HAP-1 (cell line): ENCODE results near the gene ZNF618.

Source experiments
- DNase-seq, 2 experiments: peaks; one replicate each; pipeline ENCODE4 v3.0.0-alpha.2; 2016 to 2020; ENCODE audit warnings: low spot score in 2 of 2
- H3K27me3 ChIP-seq: fragments of 250-450 bp; sonication (Bioruptor Pico); 2 replicates; pipeline ENCODE4 v1.5.1; 2020; ENCODE audit warnings: low read depth, mild to moderate bottlenecking, moderate library complexity
- H3K36me3 ChIP-seq: fragments of 250-450 bp; sonication (Bioruptor Pico); replicated peaks from 2 replicates; pipeline ENCODE4 v1.5.1; 2020; ENCODE audit warnings: mild to moderate bottlenecking
- H3K4me1 ChIP-seq: fragments of 250-450 bp; sonication (Bioruptor Pico); 2 replicates; pipeline ENCODE4 v1.5.1; 2020; ENCODE audit warnings: mild to moderate bottlenecking
- H3K4me3 ChIP-seq: fragments of 250-450 bp; sonication (Bioruptor Pico); 2 replicates; pipeline ENCODE4 v1.5.1; 2020; ENCODE audit warnings: mild to moderate bottlenecking, moderate library complexity
- H3K9me3 ChIP-seq: fragments of 250-450 bp; sonication (Bioruptor Pico); 2 replicates; pipeline ENCODE4 v1.5.1; 2020; ENCODE audit warnings: mild to moderate bottlenecking, moderate library complexity
- in situ Hi-C: fragments of 300-500 bp; cut with MboI; formaldehyde crosslinking; loops from 3 replicates; pipeline ENCODE4 v1.14.3; 2020; ENCODE audit warnings: low sequenced_read_pairs, inconsistent platforms, mixed read lengths

ZNF618 gene

GRCh38 chr9:113935677-113936380 lies 59.7 kb downstream of the ZNF618 start:
- DNase-seq: no peak
- H3K4me3 ChIP-seq: no peak overlapping the region
- H3K9me3 ChIP-seq: no peaks in the 10 kb centered on the region
- peaks cover 25% of the 10 kb centered on the region for H3K4me1 ChIP-seq
- H3K27me3 ChIP-seq: no peaks in the 10 kb centered on the region
- H3K36me3 ChIP-seq: no peaks in the 10 kb centered on the region
- in situ Hi-C loops: no loop called here

GRCh38 chr9:113940077-113940476 lies 64.0 kb downstream of the ZNF618 start:
- peaks cover 39% of the 10 kb centered on the region for H3K4me1 ChIP-seq
- in situ Hi-C loops: no loop called here
- H3K4me3 ChIP-seq: no peak overlapping the region
- no peaks in the 10 kb centered on the region for H3K36me3 ChIP-seq
- no peaks in the 10 kb centered on the region for H3K9me3 ChIP-seq
- H3K27me3 ChIP-seq: no peaks in the 10 kb centered on the region
- DNase-seq: peak in 1 of 2 experiments; percentile 54

- DNase-seq: no peak
- in situ Hi-C loops: no loop called here
- no peaks in the 10 kb centered on the region for H3K9me3 ChIP-seq
- H3K4me3 ChIP-seq: no peak overlapping the region
- peaks cover 39% of the 10 kb centered on the region for H3K4me1 ChIP-seq
- no peaks in the 10 kb centered on the region for H3K27me3 ChIP-seq
- H3K36me3 ChIP-seq: no peaks in the 10 kb centered on the region
Measured at GRCh38 chr9:113941056-113941455, 64.9 kb downstream of the ZNF618 start.

GRCh38 chr9:113941526-113941925 lies 65.4 kb downstream of the ZNF618 start:
- Histone ChIP-seq H3K27me3 (no peaks in the 10 kb centered on the region), H3K36me3 (no peaks in the 10 kb centered on the region), H3K9me3 (no peaks in the 10 kb centered on the region), H3K4me3 (no peak overlapping the region), H3K4me1 (peaks cover 39% of the 10 kb centered on the region)
- in situ Hi-C loops: no loop called here
- DNase-seq: peak; percentile 50 to 78

GRCh38 chr9:113943112-113944009 lies 67.3 kb downstream of the ZNF618 start:
- Histone ChIP-seq H3K4me1 (peaks cover 35% of the 10 kb centered on the region), H3K9me3 (no peaks in the 10 kb centered on the region), H3K4me3 (no peak overlapping the region), H3K27me3 (no peaks in the 10 kb centered on the region), H3K36me3 (no peaks in the 10 kb centered on the region)
- DNase-seq: no peak
- in situ Hi-C loops: no loop called here

GRCh38 chr9:113945784-113946183 lies 69.7 kb downstream of the ZNF618 start:
- no peak overlapping the region for H3K4me3 ChIP-seq
- no peaks in the 10 kb centered on the region for H3K9me3 ChIP-seq
- in situ Hi-C loops: no loop called here
- H3K4me1 ChIP-seq: peaks cover 21% of the 10 kb centered on the region
- peak in 1 of 2 experiments; percentile 42 for DNase-seq
- no peaks in the 10 kb centered on the region for H3K36me3 ChIP-seq
- H3K27me3 ChIP-seq: no peaks in the 10 kb centered on the region

- H3K9me3 ChIP-seq: no peaks in the 10 kb centered on the region
- H3K27me3 ChIP-seq: no peaks in the 10 kb centered on the region
- H3K4me1 ChIP-seq: peaks cover 13% of the 10 kb centered on the region
- DNase-seq: no peak
- in situ Hi-C loops: no loop called here
- H3K36me3 ChIP-seq: no peaks in the 10 kb centered on the region
- no peak overlapping the region for H3K4me3 ChIP-seq
Measured at GRCh38 chr9:113946496-113947115, 70.5 kb downstream of the ZNF618 start.

GRCh38 chr9:113947941-113948340 lies 71.8 kb downstream of the ZNF618 start:
- H3K27me3 ChIP-seq: no peaks in the 10 kb centered on the region

GRCh38 chr9:113948891-113949570 lies 72.9 kb downstream of the ZNF618 start:
- Histone ChIP-seq H3K4me1 (peaks cover 7% of the 10 kb centered on the region; the same call in 1 of the 2 replicates), H3K36me3 (no peaks in the 10 kb centered on the region), H3K4me3 (no peak overlapping the region), H3K9me3 (no peaks in the 10 kb centered on the region), H3K27me3 (no peaks in the 10 kb centered on the region)
- in situ Hi-C loops: no loop called here
- no peak for DNase-seq

More at GRCh38 chr9:113947941-113948340, 71.8 kb downstream of the ZNF618 start:
- no peak for DNase-seq
- in situ Hi-C loops: no loop called here
- Histone ChIP-seq H3K9me3 (no peaks in the 10 kb centered on the region), H3K36me3 (no peaks in the 10 kb centered on the region), H3K4me1 (peaks cover 7% of the 10 kb centered on the region; the same call in 1 of the 2 replicates), H3K4me3 (no peak overlapping the region)

GRCh38 chr9:113949571-113950078 lies 73.5 kb downstream of the ZNF618 start:
- Histone ChIP-seq H3K4me1 (peaks cover 7% of the 10 kb centered on the region; the same call in 1 of the 2 replicates), H3K4me3 (no peak overlapping the region), H3K27me3 (no peaks in the 10 kb centered on the region), H3K36me3 (no peaks in the 10 kb centered on the region), H3K9me3 (no peaks in the 10 kb centered on the region)
- in situ Hi-C loops: no loop called here
- no peak for DNase-seq

- in situ Hi-C loops: no loop called here
- no peak for DNase-seq
- H3K36me3 ChIP-seq: no peaks in the 10 kb centered on the region
Measured at GRCh38 chr9:113950195-113951031, 74.3 kb downstream of the ZNF618 start.

GRCh38 chr9:113951032-113951372 lies 74.9 kb downstream of the ZNF618 start:
- no peaks in the 10 kb centered on the region for H3K9me3 ChIP-seq
- peaks cover 7% of the 10 kb centered on the region; the same call in 1 of the 2 replicates for H3K4me1 ChIP-seq
- no peaks in the 10 kb centered on the region for H3K27me3 ChIP-seq
- no peak overlapping the region for H3K4me3 ChIP-seq
- in situ Hi-C loops: no loop called here
- DNase-seq: no peak
- H3K36me3 ChIP-seq: no peaks in the 10 kb centered on the region

More at GRCh38 chr9:113950195-113951031, 74.3 kb downstream of the ZNF618 start:
- H3K4me3 ChIP-seq: no peak overlapping the region
- no peaks in the 10 kb centered on the region for H3K9me3 ChIP-seq
- peaks cover 7% of the 10 kb centered on the region; the same call in 1 of the 2 replicates for H3K4me1 ChIP-seq
- H3K27me3 ChIP-seq: no peaks in the 10 kb centered on the region
